GM18505 (cell line): Measurements from ENCODE around the gene RBFOX2.

Source experiments
- ATAC-seq: cut with Tn5 transposase; IDR thresholded peaks from one replicate; pipeline ENCODE4 v1.9.1; 2021; ENCODE audit not compliant: unreplicated experiment
- POLR2A ChIP-seq: IDR thresholded peaks from 4 replicates; pipeline ENCODE4 v1.6.1; 2011; ENCODE audit warnings: borderline replicate concordance; ENCODE audit not compliant: insufficient read depth, insufficient read length; ENCODE audit errors: extremely low read depth

Gene RBFOX2

GRCh38 chr22:35985371-35985770, 43.3 kb downstream of the RBFOX2 start:
- no peak for ATAC-seq
- no peak for TF ChIP-seq POLR2A

DNA sequence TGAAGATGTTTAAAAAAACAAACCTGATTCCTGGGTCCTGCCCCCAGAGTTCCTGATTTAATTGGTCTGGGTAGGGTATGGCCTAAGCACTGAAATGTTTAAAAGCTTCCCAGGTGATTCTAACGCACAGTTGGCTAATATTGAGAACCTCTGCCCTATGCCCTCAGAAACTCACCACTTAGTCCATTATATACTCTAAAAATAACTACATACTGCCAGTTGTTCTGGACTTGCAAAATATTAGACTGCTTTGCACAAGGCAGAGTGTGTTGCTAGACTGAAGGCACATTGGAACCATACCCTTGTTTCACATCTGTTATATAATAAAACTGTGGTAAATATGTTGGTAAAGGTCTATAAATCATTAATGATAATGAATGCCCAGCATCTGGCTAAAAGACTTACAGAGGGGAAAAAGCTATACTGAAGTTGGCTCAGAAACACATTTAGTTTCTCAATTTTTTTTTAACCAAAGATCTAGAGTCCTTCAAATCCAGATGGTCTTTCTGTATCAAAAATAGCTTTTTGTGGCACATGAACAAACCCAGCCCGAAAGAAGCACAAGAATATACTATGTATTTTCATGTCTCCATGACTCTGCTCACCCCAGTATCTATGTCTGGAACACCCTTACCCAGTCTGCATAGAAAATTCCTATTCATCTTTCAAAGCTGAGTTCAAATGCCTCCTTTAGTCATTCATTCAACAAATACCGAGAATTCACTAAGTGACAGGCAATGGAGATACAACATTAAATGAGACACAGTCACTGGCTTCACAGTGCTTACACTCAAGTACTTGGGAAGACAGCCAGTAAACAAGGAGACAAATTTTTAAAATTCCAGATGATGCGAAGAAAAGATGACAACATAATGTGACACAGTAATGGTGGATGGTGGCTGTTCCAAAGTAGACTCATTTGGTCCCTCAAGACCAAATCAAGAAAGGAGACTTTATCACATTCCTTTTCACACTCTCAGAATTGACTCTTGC, 44.1 kb downstream of the RBFOX2 start:
- no peak for ATAC-seq
- TF ChIP-seq POLR2A: no peak

DNA sequence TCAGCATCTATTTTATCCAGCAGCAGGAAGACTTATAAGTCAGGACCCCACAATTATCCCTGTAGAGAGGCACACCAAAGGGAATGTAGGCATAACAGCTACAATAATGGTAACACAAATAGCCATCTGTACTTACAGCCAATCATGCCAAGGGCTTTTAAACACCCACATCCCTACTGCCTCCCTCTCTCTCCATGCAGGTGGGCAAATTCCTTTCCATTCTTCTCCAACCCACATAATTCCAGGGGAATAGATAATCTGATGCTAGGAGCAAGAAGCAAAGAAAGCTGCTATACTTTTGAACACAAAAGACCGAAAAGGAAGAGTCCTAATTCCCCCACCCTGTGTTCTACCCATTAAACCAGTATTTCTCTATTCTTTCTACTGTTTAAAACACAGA, 46.7 kb downstream of the RBFOX2 start:
- ATAC-seq: no peak
- TF ChIP-seq POLR2A: no peak

GRCh38 chr22:35978889-35979288, 49.7 kb downstream of the RBFOX2 start:
- no peak for ATAC-seq
- no peak for TF ChIP-seq POLR2A

DNA sequence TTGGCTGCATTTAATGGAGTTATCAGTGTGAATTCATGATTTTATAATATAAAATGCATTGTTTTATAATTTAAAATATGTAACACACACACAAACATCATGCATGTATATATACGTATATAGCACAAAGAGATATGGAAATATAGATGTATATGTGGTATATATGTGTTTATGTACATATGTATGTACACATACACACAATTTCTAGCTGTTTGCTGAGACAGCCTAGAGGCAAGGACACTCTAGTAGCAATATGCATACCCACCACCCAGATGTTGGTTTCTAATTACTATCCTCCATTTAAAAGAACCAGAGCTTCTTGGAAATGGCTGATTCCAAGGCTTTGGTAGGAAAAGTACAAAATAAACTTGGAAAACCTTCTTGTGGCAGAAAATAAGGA, 50.4 kb downstream of the RBFOX2 start:
- TF ChIP-seq POLR2A: no peak
- ATAC-seq: no peak

- no peak for TF ChIP-seq POLR2A
- no peak for ATAC-seq
These were observed 51.5 kb downstream of the RBFOX2 start for GRCh38 chr22:35977136-35977535.

DNA sequence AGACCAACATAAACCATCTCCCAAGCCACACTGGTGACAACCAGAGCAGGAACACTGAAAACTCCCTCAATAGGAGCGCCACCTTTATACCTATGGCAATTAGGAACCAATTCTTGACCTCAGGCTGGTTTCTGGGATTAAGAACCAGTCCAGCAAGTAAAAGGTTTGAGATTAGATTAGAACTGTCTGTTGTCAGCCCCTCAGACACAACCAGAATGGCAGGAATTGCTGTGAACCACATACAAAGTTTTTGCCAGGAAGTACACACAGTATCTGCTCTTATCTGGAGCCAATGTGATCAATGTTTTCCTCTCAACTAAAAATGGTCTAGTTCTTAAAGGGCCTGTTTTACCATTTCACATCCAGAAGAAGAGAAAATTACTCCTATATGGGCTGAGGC, 55.2 kb downstream of the RBFOX2 start:
- no peak for ATAC-seq

DNA sequence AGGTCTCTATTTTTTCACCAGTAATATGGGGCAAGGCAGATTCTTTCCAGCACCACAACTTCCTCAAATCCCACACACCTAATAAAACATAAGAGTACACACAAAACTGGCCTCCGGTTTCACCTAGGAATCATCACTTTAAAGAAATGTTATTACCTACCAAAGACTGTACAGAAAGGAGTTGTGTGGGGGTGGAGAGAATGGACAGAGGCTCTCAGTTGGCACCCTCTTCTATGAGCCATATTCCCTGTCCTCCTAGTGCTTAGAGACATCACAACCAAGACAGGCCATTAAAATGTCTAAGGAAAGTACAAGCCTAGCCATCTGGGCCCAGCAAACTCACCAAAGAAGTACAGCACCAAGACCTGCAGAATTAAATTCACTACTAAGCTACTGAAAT, 56.1 kb downstream of the RBFOX2 start:
- ATAC-seq: no peak

More for the DNA sequence above, 55.2 kb downstream of the RBFOX2 start:
- no peak for TF ChIP-seq POLR2A

GRCh38 chr22:35971456-35972119, 57.0 kb downstream of the RBFOX2 start:
- no peak for TF ChIP-seq POLR2A
- no peak for ATAC-seq

More for the DNA sequence above, 56.1 kb downstream of the RBFOX2 start:
- TF ChIP-seq POLR2A: no peak

GRCh38 chr22:35970616-35971455, 57.8 kb downstream of the RBFOX2 start:
- TF ChIP-seq POLR2A: no peak
- no peak for ATAC-seq

DNA sequence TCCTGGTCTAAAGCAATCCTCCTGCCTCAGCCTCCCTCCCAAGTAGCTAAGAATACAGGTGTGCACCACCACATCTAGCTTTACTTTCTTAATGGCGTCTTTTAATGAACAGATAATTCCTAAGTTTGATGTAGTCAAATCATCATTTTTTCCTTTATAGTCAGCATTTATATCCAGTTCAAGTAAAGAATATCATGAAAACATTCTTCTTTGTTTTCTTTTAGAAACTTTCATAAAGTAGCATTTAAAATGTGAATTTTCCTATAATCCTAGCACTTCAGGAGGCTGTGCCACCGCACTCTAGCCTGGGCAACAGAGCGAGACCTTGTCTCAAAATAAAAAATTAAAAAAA, 61.6 kb downstream of the RBFOX2 start:
- ATAC-seq: no peak
- TF ChIP-seq POLR2A: no peak

DNA sequence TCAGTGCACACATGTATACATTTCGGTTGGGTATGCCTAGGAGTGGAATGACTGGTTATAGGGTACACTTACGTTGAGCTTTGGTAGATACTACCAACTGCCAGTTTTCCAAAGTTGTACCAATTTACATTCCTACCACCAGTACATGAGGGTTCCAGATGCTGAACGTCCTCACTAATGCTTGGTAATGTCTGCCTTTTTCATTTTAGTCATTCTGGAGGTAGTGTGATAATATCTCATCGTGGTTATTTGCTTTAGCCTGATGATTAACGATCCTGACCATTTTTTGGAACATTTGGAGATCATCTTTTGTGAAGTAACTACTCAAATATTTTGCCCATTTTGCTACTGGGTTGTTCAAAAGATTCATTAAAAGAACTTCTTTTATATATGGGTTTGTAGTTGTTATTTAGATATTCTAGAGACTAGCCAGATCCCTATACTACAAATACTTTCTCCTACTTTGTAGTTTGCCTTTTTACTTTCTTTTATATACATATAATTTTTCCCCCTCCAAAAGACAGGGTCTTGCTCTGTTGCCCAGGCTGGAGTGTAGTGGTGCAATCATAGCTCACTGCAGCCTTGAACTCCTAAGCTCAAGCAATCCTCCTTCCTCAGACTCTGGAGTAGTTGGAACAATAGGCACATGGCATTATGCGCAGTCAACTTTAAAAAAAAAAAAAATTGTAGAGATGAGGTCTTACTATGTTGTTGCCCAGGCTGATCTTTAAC, 62.1 kb downstream of the RBFOX2 start:
- no peak for ATAC-seq
- TF ChIP-seq POLR2A: no peak

GRCh38 chr22:35963237-35963810, 65.3 kb downstream of the RBFOX2 start:
- no peak for TF ChIP-seq POLR2A
- ATAC-seq: no peak
